Measurements from ENCODE around the gene EDN1. TPM values are rescaled to one million over a fixed set of nuclear protein-coding genes. Genes with fewer than 3 reads are reported as not detected.
"Not testable (repeated sequence)": the region's sequence is repeated elsewhere in the genome, so short reads cannot be mapped to it uniquely, and the experiment has no call there.

EDN1 gene
- polyA plus RNA-seq, 2 donors: 1.5 to 2.2 TPM

- WGBS, 2 donors: 87 to 89% methylated on average over 5 of the region's 5 CpGs
- H3K4me3 ChIP-seq (ENCODE audit: low read depth in 1 of 2, low read length in 2 of 2): no peak overlapping the region
- no peaks in the 10 kb centered on the region for H3K9me3 ChIP-seq (ENCODE audit: control insufficient read depth in 2 of 2, insufficient read depth in 1 of 2, low read depth in 1 of 2, low read length in 1 of 2)
- no peaks in the 10 kb centered on the region for H3K27me3 ChIP-seq (ENCODE audit: control insufficient read depth in 1 of 2, insufficient read depth in 2 of 2, low read length in 2 of 2)
- no peak overlapping the region for H3K27ac ChIP-seq (ENCODE audit: low read depth in 2 of 2, low read length in 1 of 2)
- H3K4me1 ChIP-seq (ENCODE audit: control insufficient read depth in 2 of 2, insufficient read depth in 2 of 2, low read length in 1 of 2): peaks cover 0 to 4% of the 10 kb centered on the region in 2 donors
- no peaks in the 10 kb centered on the region for H3K36me3 ChIP-seq (ENCODE audit: control insufficient read depth in 2 of 2, insufficient read depth in 2 of 2, low read length in 1 of 2)
These were observed 25.3 kb downstream of the EDN1 start for GRCh38 chr6:12315292-12316081.

- H3K4me1 ChIP-seq (ENCODE audit: control insufficient read depth in 2 of 2, insufficient read depth in 2 of 2, low read length in 1 of 2): peaks cover 0 to 4% of the 10 kb centered on the region in 2 donors
- no peaks in the 10 kb centered on the region for H3K36me3 ChIP-seq (ENCODE audit: control insufficient read depth in 2 of 2, insufficient read depth in 2 of 2, low read length in 1 of 2)
- H3K4me3 ChIP-seq (ENCODE audit: low read depth in 1 of 2, low read length in 2 of 2): no peak overlapping the region
- H3K9me3 ChIP-seq (ENCODE audit: control insufficient read depth in 2 of 2, insufficient read depth in 1 of 2, low read depth in 1 of 2, low read length in 1 of 2): no peaks in the 10 kb centered on the region
- no peaks in the 10 kb centered on the region for H3K27me3 ChIP-seq (ENCODE audit: control insufficient read depth in 1 of 2, insufficient read depth in 2 of 2, low read length in 2 of 2)
- H3K27ac ChIP-seq (ENCODE audit: low read depth in 2 of 2, low read length in 1 of 2): no peak overlapping the region
- WGBS, 2 donors: 76 to 79% methylated on average over 2 of the region's 2 CpGs
These were observed 28.6 kb downstream of the EDN1 start for GRCh38 chr6:12318749-12319148.

GRCh38 chr6:12320074-12320473 is 29.9 kb downstream of the EDN1 start:
- not testable (repeated sequence) for H3K4me3 ChIP-seq (ENCODE audit: low read depth in 1 of 2, low read length in 2 of 2); H3K36me3 ChIP-seq (ENCODE audit: control insufficient read depth in 2 of 2, insufficient read depth in 2 of 2, low read length in 1 of 2); H3K27me3 ChIP-seq (ENCODE audit: control insufficient read depth in 1 of 2, insufficient read depth in 2 of 2, low read length in 2 of 2); H3K27ac ChIP-seq (ENCODE audit: low read depth in 2 of 2, low read length in 1 of 2); H3K4me1 ChIP-seq (ENCODE audit: control insufficient read depth in 2 of 2, insufficient read depth in 2 of 2, low read length in 1 of 2); H3K9me3 ChIP-seq (ENCODE audit: control insufficient read depth in 2 of 2, insufficient read depth in 1 of 2, low read depth in 1 of 2, low read length in 1 of 2)
- WGBS, 2 donors: 90 to 91% methylated on average over 5 of the region's 5 CpGs

DNA sequence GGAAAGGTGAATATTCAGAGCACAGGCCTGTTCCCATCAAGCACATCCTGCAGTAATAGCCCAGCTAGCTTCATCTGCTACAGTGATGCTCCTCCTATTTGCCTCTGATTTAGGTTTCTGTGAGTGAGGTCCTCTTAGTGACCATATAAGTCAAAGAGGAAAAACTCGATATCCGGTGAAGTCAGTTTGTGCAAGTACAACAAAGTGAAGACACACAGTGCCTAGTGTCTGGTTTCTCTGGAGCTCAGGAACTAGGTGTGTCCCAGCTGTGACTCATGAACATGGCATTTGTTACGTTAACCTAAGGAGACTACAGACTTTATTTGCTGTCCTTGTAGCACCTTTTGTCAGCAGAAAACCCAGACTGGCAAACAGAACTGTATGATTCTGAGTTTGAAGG is 33.9 kb downstream of the EDN1 start:
- WGBS, 2 donors: 49 to 50% methylated on average over 3 of the region's 3 CpGs
- H3K4me1 ChIP-seq (ENCODE audit: control insufficient read depth in 2 of 2, insufficient read depth in 2 of 2, low read length in 1 of 2): peaks cover 0 to 3% of the 10 kb centered on the region in 2 donors
- H3K36me3 ChIP-seq (ENCODE audit: control insufficient read depth in 2 of 2, insufficient read depth in 2 of 2, low read length in 1 of 2): no peaks in the 10 kb centered on the region
- H3K4me3 ChIP-seq (ENCODE audit: low read depth in 1 of 2, low read length in 2 of 2): no peak overlapping the region
- H3K9me3 ChIP-seq (ENCODE audit: control insufficient read depth in 2 of 2, insufficient read depth in 1 of 2, low read depth in 1 of 2, low read length in 1 of 2): no peaks in the 10 kb centered on the region
- H3K27ac ChIP-seq (ENCODE audit: low read depth in 2 of 2, low read length in 1 of 2): peak overlapping the region; percentile 66 to 74
- H3K27me3 ChIP-seq (ENCODE audit: control insufficient read depth in 1 of 2, insufficient read depth in 2 of 2, low read length in 2 of 2): no peaks in the 10 kb centered on the region

- H3K27me3 ChIP-seq (ENCODE audit: control insufficient read depth in 1 of 2, insufficient read depth in 2 of 2, low read length in 2 of 2): no peaks in the 10 kb centered on the region
- H3K27ac ChIP-seq (ENCODE audit: low read depth in 2 of 2, low read length in 1 of 2): peak overlapping the region in 1 of 2 donors; percentile 54
- no peak overlapping the region for H3K4me3 ChIP-seq (ENCODE audit: low read depth in 1 of 2, low read length in 2 of 2)
- no peaks in the 10 kb centered on the region for H3K36me3 ChIP-seq (ENCODE audit: control insufficient read depth in 2 of 2, insufficient read depth in 2 of 2, low read length in 1 of 2)
- no peaks in the 10 kb centered on the region for H3K9me3 ChIP-seq (ENCODE audit: control insufficient read depth in 2 of 2, insufficient read depth in 1 of 2, low read depth in 1 of 2, low read length in 1 of 2)
- H3K4me1 ChIP-seq (ENCODE audit: control insufficient read depth in 2 of 2, insufficient read depth in 2 of 2, low read length in 1 of 2): peaks cover 0 to 3% of the 10 kb centered on the region in 2 donors
These were observed 34.6 kb downstream of the EDN1 start for GRCh38 chr6:12324748-12325147.

DNA sequence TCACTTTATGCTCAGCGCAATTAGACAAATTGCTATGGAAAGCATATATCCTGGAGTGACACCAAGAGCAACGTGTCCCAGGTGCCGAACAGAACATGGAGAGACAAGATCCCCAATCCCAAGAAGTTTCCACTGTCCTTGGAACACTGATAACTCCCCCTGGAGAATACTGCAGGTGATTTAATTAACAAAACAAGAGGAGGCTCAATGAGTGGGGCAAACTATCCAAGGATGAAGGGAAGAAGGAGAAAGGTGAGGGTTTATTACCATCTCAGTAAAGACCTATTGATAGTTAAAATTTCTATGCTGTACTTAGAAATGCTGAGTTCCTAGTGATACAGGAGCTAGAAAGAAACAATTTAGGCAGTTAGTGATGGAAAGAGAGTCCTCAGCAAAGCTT is 35.7 kb downstream of the EDN1 start:
- H3K9me3 ChIP-seq (ENCODE audit: control insufficient read depth in 2 of 2, insufficient read depth in 1 of 2, low read depth in 1 of 2, low read length in 1 of 2): no peaks in the 10 kb centered on the region
- H3K4me3 ChIP-seq (ENCODE audit: low read depth in 1 of 2, low read length in 2 of 2): no peak overlapping the region
- peaks cover 0 to 3% of the 10 kb centered on the region in 2 donors for H3K4me1 ChIP-seq (ENCODE audit: control insufficient read depth in 2 of 2, insufficient read depth in 2 of 2, low read length in 1 of 2)
- WGBS, 2 donors: 53 to 76% methylated on average over 3 of the region's 3 CpGs
- H3K27me3 ChIP-seq (ENCODE audit: control insufficient read depth in 1 of 2, insufficient read depth in 2 of 2, low read length in 2 of 2): no peaks in the 10 kb centered on the region
- H3K36me3 ChIP-seq (ENCODE audit: control insufficient read depth in 2 of 2, insufficient read depth in 2 of 2, low read length in 1 of 2): no peaks in the 10 kb centered on the region
- H3K27ac ChIP-seq (ENCODE audit: low read depth in 2 of 2, low read length in 1 of 2): no peak overlapping the region

GRCh38 chr6:12327391-12327790 is 37.2 kb downstream of the EDN1 start:
- Histone ChIP-seq H3K27me3 (ENCODE audit: control insufficient read depth in 1 of 2, insufficient read depth in 2 of 2, low read length in 2 of 2) (no peaks in the 10 kb centered on the region), H3K27ac (ENCODE audit: low read depth in 2 of 2, low read length in 1 of 2) (no peak overlapping the region), H3K4me1 (ENCODE audit: control insufficient read depth in 2 of 2, insufficient read depth in 2 of 2, low read length in 1 of 2) (peaks cover 0 to 3% of the 10 kb centered on the region in 2 donors), H3K9me3 (ENCODE audit: control insufficient read depth in 2 of 2, insufficient read depth in 1 of 2, low read depth in 1 of 2, low read length in 1 of 2) (no peaks in the 10 kb centered on the region), H3K36me3 (ENCODE audit: control insufficient read depth in 2 of 2, insufficient read depth in 2 of 2, low read length in 1 of 2) (no peaks in the 10 kb centered on the region), H3K4me3 (ENCODE audit: low read depth in 1 of 2, low read length in 2 of 2) (no peak overlapping the region)
- WGBS, 2 donors: 59 to 69% methylated on average over 2 of the region's 2 CpGs

DNA sequence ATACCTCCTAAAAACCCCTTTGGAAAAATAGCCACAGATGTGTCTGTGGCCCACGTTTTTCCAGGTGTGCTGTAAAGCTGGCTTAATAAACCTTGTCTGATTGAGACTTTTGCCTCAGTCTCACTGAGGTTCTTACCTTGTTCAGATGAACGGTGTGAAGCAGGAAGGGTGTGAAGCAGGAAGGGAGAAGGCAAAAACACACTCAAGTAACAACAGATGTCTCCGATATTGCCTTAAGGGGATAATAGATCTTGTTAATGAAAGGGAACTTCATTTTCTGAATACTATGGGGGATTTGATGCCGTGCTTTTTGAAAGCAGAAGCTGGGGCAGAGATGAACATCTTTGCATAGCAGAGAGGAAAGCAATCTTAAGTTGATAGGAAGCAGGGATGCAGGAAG is 37.8 kb downstream of the EDN1 start:
- 35 to 57% methylated on average over 4 of the region's 4 CpGs for WGBS, 2 donors
- H3K27me3 ChIP-seq (ENCODE audit: control insufficient read depth in 1 of 2, insufficient read depth in 2 of 2, low read length in 2 of 2): no peaks in the 10 kb centered on the region
- peak overlapping the region; percentile 78 to 85 for H3K27ac ChIP-seq (ENCODE audit: low read depth in 2 of 2, low read length in 1 of 2)
- H3K9me3 ChIP-seq (ENCODE audit: control insufficient read depth in 2 of 2, insufficient read depth in 1 of 2, low read depth in 1 of 2, low read length in 1 of 2): no peaks in the 10 kb centered on the region
- H3K4me1 ChIP-seq (ENCODE audit: control insufficient read depth in 2 of 2, insufficient read depth in 2 of 2, low read length in 1 of 2): peaks cover 0 to 3% of the 10 kb centered on the region in 2 donors
- H3K36me3 ChIP-seq (ENCODE audit: control insufficient read depth in 2 of 2, insufficient read depth in 2 of 2, low read length in 1 of 2): no peaks in the 10 kb centered on the region
- H3K4me3 ChIP-seq (ENCODE audit: low read depth in 1 of 2, low read length in 2 of 2): no peak overlapping the region

DNA sequence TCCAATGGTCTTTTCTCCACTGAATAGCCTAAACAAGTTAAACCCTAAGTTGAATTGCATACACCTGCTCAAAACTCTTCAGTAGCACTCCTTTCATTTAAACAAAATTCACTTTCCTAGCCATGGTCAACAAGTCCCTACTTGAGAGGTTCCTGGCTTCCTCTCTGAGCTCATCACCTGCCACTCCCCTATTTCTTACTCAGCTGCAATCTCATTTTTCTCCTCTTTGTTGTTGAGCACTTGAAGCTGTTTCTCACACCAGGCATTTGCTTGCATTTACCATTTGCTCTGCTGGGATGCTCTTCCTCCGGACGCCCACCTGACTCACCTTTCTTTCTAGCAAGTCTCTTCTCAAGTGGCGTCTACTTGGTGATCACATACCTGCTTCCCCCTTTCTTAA is 38.5 kb downstream of the EDN1 start:
- H3K4me3 ChIP-seq (ENCODE audit: low read depth in 1 of 2, low read length in 2 of 2): no peak overlapping the region
- H3K4me1 ChIP-seq (ENCODE audit: control insufficient read depth in 2 of 2, insufficient read depth in 2 of 2, low read length in 1 of 2): peaks cover 0 to 3% of the 10 kb centered on the region in 2 donors
- no peaks in the 10 kb centered on the region for H3K36me3 ChIP-seq (ENCODE audit: control insufficient read depth in 2 of 2, insufficient read depth in 2 of 2, low read length in 1 of 2)
- peak overlapping the region; percentile 81 to 88 for H3K27ac ChIP-seq (ENCODE audit: low read depth in 2 of 2, low read length in 1 of 2)
- no peaks in the 10 kb centered on the region for H3K9me3 ChIP-seq (ENCODE audit: control insufficient read depth in 2 of 2, insufficient read depth in 1 of 2, low read depth in 1 of 2, low read length in 1 of 2)
- H3K27me3 ChIP-seq (ENCODE audit: control insufficient read depth in 1 of 2, insufficient read depth in 2 of 2, low read length in 2 of 2): no peaks in the 10 kb centered on the region
- WGBS, 2 donors: 54 to 56% methylated on average over 3 of the region's 3 CpGs

DNA sequence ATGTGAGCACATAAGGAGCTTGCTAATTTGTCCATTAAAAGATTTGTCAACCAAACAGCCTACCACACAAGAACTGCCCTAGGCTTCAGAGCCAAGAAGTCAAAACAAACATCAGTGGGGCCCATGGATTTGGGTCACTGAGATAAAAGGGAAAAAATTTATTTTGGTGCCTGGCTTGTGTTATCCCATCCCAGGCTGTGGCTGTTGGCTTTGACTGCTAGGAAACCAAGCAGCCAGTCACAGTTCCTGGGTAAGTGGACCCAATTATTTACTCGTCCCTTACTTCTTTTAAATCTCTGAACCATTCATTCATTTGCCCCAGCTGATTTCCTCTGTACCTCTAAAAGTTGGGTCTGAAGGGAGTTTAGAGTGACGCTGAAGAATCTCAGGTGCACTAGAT is 41.3 kb downstream of the EDN1 start:
- 57 to 83% methylated on average over 2 of the region's 2 CpGs for whole genome bisulfite sequencing, 2 donors
- Histone ChIP-seq H3K27me3 (ENCODE audit: control insufficient read depth in 1 of 2, insufficient read depth in 2 of 2, low read length in 2 of 2) (no peaks in the 10 kb centered on the region), H3K36me3 (ENCODE audit: control insufficient read depth in 2 of 2, insufficient read depth in 2 of 2, low read length in 1 of 2) (no peaks in the 10 kb centered on the region), H3K4me1 (ENCODE audit: control insufficient read depth in 2 of 2, insufficient read depth in 2 of 2, low read length in 1 of 2) (peaks cover 0 to 3% of the 10 kb centered on the region in 2 donors), H3K4me3 (ENCODE audit: low read depth in 1 of 2, low read length in 2 of 2) (no peak overlapping the region), H3K27ac (ENCODE audit: low read depth in 2 of 2, low read length in 1 of 2) (no peak overlapping the region), H3K9me3 (ENCODE audit: control insufficient read depth in 2 of 2, insufficient read depth in 1 of 2, low read depth in 1 of 2, low read length in 1 of 2) (no peaks in the 10 kb centered on the region)

Measured in esophagus (tissue), 2 donors.